Bone marrow (tissue), 2 donors: ENCODE data around the gene BST2.

Experiments
- DNase-seq, 2 donors: peaks; one replicate each; lab custom pipeline; 2025; lab: John Stamatoyannopoulos, UW

Gene BST2

DNA sequence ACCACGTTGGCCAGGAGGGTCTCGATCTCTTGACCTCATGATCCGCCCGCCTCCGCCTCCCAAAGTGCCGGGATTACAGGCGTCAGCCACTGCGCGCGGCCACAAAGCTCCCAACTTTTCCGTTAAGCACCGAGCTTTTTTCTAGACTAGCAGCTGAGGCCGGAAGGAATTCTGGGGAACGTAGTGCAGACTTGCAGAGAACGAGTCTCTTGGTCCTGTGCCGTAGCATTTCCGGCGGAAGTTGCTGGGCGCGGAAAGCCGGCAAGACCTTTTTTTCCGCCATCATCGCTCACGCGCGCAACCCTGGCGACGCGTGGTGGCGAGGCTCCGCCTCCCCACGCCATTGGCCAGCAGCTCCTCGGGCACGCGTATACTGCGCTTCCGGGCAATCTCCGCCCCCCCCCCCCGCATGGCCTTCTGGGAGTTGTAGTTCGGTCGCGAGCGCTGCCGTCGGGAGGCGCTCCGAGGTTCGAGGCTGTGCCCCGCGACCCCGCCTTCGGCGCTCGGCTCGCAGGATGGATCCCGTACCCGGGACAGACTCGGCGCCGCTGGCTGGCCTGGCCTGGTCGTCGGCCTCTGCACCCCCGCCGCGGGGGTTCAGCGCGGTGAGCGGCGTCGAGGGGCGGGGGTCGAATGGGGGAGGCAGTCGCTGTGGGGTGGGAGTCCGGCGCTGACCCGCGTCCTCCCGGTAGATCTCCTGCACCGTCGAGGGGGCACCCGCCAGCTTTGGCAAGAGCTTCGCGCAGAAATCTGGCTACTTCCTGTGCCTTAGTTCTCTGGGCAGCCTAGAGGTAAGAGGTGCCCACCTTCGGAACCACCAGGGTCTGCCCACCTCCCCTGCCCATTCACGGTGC lies 14.4 kb upstream of the BST2 start, which contains the start of gene MVB12A:
Gene MVB12A, plus strand, starts transcription at position 427 of the 854 bp plus-strand sequence. Its CDS starts 89 bp downstream, at position 516.
- peak; percentile 86 to 95 for DNase-seq

DNA sequence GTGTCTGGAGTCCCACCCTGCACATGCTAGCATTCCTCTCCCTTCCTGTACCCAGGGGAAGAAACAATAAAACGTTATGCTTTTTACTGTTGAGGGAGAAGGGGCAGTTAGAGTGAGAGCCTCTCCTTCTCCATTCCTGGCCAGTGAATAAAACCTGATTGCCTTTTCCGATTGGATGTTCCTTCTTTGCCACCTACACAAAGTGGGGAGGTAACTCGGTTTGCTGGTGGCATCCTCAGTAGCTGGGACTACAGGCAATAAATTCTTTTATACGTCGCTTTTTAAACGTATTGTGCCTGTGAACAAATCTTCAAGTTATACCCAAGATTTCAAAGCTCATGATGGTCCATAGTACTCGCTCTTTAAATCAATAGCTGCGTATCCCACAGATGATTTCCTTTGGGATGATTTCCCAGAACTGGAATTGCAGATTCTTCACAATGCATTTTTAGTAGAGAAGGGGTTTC lies 13.8 kb upstream of the BST2 start:
- no peak for DNase-seq

DNA sequence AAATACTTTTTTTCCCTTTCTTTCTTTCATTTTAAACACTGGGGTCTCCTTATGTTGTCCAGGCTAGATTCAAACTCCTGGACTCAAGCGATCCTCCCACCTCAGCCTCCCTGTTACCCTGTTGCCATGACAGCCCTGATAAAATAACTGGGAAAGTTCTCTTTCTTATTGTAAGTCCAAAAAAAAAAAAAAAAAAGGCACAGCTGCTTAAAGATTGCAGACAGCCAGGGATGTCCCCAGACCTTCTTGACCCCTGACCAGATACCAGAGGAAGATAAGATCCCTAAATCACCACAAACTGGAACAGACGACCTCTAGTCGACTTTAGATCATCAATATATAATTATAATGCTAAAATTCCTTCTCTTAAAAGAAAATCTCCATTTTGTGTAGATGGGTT lies 13.3 kb upstream of the BST2 start:
- no peak for DNase-seq

DNA sequence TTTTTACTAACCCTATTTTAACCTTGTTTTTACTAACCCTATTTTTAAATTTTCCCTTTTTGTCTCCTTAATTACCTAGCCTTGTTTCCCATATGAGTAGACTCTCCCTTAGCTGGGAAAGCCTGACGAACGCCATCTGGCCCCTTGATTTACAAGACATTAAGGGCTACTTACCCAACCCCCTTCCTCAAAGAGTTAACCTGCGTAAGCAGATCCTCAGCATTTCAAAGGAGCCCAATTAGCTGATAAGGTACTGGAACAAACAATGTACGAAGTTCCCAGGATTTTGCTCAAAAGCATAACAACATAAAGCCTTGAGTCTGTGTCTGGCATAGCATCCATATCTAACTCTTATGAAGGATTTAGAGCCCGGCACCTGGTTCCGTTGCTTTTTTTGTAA lies 9.7 kb upstream of the BST2 start:
- no peak for DNase-seq

DNA sequence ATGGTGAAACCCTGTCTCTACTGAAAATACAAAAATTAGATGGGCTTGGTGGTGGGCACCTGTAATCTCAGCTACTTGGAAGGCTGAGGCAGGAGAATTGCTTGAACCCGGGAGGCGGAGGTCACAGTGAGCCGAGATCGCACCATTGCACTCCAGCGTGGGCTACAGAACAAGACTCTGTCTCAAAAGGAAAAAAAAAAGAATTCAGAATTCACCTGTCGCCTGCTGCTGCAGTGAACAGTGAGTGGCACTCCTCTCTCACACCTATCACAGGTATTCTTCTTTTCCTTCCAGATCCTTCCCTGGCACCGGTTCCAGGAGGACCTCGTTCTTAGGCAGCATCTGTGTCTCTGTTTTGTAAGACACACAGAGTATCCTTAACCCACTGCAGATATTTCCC lies 8.7 kb upstream of the BST2 start:
- DNase-seq = no peak

DNA sequence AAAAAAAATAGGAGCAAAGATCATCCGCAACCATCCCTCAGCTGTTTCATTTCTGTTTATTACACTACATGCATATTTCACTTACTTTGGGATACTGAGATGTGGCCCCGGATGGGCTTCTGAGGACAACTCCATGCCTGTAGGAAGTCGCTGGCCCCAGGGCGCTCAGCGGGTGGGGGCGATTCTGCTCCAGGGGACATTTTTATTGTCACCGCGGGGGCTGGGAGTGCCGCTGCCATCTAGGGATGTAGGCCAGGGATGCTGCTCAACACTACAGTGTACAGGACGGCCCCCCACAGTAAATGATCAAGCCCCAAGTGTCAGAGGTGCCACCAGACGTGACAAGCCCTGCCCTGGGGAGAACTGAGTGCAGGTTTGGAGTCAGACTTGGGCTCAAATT lies 6.4 kb upstream of the BST2 start:
- no peak for DNase-seq

DNA sequence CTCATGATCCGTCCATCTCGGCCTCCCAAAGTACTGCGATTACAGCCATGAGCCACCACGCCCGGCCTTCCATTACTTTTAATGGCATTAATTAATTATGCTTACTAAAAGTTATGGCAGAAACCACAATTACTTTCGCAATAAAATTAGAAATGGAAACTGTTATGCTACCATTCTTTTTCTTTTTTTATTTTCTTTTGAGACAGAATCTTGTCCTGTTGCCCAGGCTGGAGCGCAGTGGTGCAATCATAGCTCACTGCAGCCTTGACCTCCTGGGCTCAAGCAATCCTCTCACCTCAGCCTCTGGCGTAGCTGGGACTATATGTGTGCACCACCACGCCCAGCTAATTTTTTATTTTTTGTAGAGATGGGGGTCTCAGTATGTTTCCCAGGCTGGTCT lies 4.6 kb upstream of the BST2 start:
- DNase-seq = no peak

DNA sequence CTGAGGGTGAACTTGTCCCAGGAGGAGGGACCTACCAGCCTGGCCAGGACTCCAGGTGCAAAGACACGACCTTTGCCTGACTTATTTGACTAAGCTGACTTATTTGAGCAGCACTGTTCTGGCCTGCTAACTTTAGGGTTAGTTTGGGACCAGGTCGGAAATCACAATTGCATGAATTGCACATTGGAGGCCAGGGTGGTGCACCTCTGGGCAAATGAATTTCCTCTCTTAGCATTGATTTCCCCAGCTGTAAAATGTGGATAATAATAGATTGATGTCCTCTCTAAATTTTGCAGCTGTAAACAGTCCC lies 1.4 kb upstream of the BST2 start:
- DNase-seq = no peak

DNA sequence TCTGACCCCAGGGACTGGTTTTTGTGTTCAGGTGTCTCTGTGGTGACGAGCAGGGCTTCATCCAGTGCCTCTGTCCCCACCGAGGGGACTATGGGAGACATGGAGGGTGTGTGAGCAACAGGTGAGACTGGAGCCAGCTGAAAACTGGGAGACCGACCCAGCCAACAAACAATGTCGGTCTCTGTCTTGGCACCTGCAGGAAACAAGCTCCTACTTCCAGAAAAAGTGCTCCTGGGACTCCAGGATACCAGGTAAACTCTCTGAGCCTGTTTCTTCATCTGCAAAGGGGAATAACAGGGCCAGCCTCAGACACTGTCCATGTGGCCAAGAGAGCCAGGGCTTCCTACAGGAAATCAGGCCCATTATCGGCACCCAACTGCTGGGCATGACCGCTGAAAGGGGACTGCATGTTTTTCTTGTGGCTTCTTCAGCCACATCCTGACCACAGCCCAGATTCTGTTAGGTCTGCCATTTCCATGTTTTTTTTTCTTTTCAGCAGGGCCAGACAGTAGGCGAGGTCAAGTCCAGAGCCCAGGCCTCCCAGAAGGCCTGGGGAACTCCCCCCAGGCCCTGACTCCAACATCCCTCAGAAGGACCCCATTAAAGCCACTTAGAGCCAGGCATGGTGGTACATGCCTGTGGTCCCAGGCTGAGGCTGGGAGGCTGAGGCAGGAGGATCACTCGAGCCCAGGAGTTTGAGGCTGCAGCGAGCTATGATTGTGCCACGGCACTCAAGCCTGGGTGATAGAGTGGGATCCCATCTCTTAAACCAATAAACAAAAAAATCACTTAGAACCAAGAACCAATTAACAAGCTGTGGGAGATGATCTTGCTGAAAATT lies 836 bp upstream of the BST2 start:
- DNase-seq = no peak

DNA sequence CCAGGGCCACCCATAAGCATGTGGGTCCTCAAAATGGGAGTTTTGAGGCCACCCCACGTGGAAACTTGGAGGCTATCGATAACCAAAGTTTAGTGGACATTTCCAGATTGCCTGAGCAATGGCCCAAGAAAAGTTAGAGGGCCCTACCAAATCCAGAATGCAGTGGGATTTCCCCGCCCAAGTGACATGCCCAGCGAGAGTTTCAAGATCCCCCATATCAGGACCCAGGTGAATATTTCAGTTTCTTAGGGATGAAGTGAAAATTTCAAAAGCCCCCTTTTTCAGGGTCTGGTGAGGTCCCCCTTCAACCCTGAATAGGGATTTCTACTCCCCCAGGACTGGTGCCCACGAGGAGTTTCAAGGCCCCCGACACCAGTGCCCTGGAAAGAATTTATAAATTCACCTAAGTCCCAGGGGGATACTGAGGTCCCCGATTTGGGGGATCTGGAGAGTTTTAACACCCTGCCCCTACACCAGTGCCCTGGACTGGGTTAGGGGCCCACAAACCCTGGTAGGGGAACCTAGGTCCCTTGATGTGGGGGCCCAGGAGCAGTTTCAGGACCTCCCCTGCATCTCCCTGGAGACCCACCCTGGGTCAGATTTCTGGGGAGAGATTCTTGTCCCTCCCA lies 695 bp downstream of the BST2 start:
- no peak for DNase-seq

DNA sequence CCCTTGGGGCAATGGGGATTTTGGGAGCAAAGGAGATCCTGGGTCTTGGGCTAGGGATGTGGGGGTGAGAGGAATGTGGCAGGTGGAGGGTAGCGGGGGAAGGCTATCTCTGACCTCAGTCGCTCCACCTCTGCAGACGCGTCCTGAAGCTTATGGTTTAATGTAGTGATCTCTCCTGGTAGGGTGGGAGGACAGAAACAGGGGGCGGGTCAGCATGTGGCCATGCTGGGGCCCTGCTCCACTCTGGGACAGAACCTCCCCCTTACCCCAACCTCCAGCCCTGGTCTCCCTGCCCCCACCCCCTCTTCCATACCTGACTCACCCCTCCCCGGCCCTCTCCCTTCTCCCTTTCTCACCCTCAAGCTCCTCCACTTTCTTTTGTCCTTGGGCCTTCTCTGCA lies 1.4 kb downstream of the BST2 start:
- DNase-seq = no peak

DNA sequence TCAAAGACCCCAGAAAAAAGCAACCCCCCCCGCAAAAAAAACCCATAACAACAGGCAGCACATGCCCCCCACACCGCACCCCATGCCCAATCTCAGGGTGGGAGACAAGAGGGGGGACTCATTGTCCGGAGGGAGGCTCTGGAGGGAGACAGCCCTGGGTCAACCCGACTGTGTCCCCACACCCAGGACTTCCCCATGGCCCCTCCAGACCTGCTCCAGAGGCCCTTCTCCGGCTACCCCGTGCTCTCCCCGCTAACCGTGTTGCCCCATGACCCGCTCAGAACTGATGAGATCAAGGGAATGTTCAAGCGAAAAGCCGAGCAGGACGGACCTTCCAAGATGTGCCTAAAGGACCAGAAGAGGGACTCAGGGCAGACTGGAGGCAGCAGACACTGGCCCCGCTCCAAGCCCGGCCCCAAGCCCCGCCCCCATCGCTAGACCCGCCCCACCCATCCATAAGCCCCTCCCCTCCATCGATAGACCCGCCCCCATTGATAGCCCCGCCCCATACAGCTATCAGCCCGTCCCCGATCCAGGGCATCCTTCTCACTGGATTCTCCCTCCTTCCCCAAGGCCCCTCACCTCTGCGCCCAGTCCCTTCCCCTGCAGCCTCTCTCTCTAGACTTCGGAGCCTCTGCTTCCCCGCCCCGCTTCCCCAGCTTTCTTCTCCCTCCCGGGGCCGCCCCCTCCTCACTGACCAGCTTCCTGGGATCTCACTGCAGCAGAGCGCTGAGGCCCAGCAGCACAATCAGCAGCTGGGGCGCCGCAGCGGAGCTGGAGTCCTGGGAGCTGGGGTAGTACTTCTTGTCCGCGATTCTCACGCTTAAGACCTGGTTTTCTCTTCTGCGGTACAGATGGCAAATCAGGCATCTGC lies 2.2 kb downstream of the BST2 start:
- DNase-seq = no peak

DNA sequence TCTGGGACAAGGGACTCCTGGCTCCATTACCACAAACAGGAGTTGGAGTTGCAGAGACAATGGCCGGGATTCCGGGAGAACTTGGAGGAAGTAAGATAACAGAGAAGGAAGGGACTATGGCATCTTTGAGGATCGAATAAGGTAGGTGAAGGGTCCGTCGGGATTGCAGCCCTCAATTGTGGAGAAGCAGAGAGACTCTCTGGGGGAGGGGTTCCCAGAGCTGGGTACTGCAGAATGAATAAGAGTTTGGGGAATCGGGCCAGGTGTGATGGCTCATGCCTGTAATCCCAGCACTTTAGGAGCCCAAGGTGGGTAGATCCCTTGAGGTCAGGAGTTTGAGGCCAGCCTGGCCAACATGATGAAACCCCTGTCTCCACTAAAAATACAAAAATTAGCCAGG lies 3.8 kb downstream of the BST2 start:
- DNase-seq = no peak

DNA sequence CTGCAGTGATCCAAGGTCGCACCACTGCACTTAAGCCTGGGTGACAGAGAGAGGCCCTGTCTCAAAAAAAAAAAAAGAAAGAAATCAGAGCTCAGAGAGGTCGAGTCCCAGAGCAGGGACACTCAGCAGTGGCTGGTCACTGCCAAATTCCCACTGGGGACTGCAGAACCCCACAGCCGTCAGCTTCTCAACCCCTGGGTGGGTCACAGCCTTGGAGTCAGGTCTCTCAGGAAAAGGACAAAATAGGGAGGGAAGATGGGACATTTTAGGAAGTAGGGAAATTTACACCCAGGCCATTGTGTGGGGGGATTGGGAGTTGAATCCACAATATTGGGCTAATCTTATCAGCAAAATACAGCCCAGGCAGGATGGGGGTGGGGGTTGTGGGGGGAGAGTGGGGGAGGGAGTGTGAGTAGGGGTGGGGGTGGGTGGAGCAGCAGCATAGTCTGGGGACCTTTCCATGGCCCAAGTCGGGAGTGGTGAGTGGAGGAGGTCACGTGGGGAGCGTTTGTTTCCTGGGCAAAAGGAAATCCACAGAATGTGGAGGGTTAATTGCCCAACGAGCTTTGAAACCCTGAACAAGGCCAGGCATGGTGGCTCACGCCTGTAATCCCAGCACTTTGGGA lies 6.4 kb downstream of the BST2 start:
- DNase-seq = no peak

DNA sequence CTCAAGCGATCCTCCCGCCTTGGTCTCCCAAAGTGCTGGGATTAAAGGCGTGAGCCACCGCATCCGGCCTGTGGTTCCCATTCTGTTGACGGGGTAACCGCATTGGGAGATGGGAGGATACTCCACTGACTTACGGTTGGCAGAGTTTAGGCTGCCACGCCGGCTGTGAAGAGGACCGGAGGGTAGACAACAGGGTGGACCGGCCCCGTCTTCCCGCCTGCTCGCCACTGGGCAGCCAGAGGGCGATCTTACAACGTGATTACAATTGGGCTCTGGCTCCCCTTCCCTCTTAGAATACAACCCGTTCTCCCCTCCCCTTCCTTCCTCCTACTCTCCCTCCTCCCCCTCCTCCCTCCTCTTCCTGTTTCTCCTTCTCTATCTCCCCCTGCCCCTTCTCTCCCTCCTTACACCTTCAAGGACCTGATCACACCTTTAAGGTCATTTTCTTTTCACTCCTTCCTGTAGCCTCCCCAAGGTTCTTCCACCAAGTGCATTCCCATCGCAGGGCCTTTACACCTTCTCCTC lies 10.5 kb downstream of the BST2 start:
- DNase-seq = peak; percentile 33 to 72

DNA sequence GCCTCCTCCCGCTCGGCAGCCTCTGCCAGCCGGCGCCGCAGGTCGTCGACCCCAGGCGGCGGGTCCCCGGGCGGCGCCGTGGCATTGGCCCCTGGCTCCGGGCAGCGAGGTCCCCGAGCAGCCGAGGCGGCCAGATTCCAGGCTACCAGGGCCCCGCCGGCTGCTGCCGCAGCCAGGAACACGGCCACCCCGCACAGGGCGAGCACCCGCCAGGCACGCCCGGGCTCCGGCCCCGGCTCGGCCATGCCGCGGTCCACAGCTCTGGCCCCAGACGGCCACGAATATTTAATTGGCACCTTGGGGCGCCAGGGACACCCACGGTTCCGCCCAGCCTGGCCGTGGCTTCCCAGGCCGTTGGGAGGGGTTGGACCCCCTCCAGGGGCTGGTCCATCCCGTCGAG lies 11.5 kb downstream of the BST2 start, which contains the start of gene CCDC194:
Gene CCDC194, minus strand, starts transcription at position 283 of the 400 bp plus-strand sequence. Its CDS starts 38 bp downstream, at position 245.
- DNase-seq = no peak

DNA sequence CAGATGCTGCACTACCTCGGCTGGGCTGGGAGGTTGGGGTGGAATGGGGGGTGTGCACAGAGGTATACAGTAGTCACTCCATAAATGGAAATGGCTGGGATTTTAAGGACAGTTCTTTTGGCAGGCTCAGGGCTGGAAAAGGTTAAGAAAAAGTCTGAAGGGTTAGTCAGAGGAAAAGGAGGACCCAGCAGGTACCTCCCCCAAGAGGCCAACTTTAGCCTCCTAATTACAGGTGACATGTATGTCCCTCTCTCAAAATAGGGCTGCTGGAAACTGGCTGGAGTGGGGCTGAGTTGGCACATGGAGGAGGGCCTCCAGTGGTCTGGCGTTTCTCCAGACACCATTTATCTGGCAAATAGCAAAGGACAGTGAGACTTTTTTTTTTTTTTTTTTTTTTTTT lies 12.4 kb downstream of the BST2 start:
- DNase-seq = no peak

DNA sequence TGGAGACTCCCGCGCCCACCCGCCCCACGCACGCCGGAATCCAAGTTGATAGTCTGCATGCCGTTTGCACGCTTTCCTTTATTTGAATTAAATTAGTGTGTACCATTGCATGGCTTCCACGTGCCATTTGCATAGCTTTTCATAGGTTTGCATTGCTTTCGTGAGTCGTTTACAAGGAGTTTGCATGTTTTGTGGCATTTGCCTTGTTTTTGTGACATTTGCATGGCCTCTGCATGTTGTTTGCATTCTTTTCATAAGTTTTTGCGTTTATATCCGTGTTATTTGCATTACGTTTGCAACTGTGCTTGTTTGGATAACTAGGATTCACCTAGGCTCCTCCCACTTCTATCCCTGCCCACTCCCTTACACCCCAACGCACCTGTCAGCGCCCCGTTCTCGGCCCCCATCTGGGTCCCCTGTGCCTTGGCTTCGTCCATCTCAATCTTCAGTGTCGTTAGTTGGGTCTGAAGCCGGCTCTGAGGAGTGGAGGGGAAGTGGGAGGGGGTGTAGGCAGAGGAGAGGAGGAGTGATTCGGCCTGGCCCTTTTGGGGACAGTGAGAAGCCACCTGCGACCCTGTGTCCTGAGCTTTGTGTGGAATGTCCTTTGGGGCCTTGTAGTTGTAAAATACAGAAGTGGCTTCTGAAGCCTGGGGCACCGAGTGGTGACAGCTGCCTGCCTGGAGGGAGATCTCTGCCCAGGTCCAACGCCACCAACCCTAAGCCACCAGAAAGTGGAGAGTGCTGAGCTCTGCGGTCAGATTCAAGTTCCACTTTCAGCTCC lies 13.9 kb downstream of the BST2 start:
- no peak for DNase-seq

DNA sequence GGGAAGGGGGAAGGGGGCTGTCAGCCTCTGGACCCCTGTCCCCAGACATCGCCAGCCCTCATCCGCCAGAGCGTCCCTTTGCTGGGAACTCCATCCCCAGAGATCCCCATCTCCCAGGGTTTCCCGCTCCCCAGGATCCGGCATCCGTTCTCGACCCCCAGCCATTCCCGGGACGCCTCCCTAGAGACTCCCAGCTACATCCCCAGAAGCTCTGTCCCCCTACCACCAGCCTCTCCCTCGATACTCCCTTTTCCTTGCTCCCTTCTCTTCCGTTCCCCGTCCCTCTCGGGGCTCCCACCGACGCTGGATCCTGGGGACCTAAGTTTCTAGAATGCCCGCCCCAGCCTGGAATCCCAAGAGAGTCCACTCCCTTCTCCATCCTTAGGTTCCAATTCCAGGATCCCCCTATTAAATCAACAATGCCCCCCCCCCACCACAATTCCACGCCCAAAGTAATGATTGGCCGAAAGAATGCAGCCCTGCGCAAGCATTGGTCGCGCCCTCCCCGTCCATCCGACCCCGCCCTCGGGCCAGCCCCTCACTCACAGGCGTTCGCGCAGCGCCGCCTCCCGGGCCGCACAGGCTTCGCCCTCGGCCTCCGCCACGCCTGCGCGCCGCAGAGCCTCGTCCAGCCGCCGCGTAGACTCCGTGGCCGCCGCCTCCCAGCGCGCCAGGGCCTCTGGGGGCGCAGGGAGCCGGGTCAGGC lies 14.6 kb downstream of the BST2 start:
- DNase-seq = peak; percentile 52 to 88
